ENCODE measurements around the gene NHSL2.
A peak's percentile ranks its signal among the peaks of the same experiment; 100 is the strongest.

Gene NHSL2

GRCh38 chrX:72020788-72021187 lies 110.1 kb downstream of the NHSL2 start:
- peak in 1 of 2 experiments; percentile 15 for DNase-seq

- peak; percentile 26 to 39 for DNase-seq
These were observed 111.3 kb downstream of the NHSL2 start for GRCh38 chrX:72021975-72022374.

- no peak for DNase-seq
These were observed 112.4 kb downstream of the NHSL2 start for GRCh38 chrX:72023071-72023470.

GRCh38 chrX:72025236-72025770 lies 114.7 kb downstream of the NHSL2 start:
- no peak for DNase-seq

GRCh38 chrX:72026341-72027023 lies 115.8 kb downstream of the NHSL2 start:
- peak in 1 of 2 experiments; percentile 20 for DNase-seq

GRCh38 chrX:72027024-72027913 lies 116.6 kb downstream of the NHSL2 start:
- DNase-seq = peak in 1 of 2 experiments; percentile 3

- DNase-seq = peak in 1 of 2 experiments; percentile 8
These were observed 117.3 kb downstream of the NHSL2 start for GRCh38 chrX:72027914-72028307.

GRCh38 chrX:72028701-72029470 lies 118.2 kb downstream of the NHSL2 start:
- DNase-seq = peak in 1 of 2 experiments; percentile 9

GRCh38 chrX:72029483-72030411 lies 119.1 kb downstream of the NHSL2 start:
- no peak for DNase-seq

GRCh38 chrX:72030431-72030830 lies 119.8 kb downstream of the NHSL2 start:
- DNase-seq = no peak

- no peak for DNase-seq
These were observed 120.5 kb downstream of the NHSL2 start for GRCh38 chrX:72031118-72031517.

GRCh38 chrX:72031634-72032033 lies 121.0 kb downstream of the NHSL2 start:
- DNase-seq = no peak

- no peak for DNase-seq
These were observed 127.0 kb downstream of the NHSL2 start for GRCh38 chrX:72037601-72038000.

GRCh38 chrX:72038016-72038415 lies 127.4 kb downstream of the NHSL2 start:
- DNase-seq = no peak

- no peak for DNase-seq
These were observed 128.2 kb downstream of the NHSL2 start for GRCh38 chrX:72038868-72039267.

GRCh38 chrX:72040506-72040905 lies 129.9 kb downstream of the NHSL2 start:
- DNase-seq = no peak

GRCh38 chrX:72041176-72041575 lies 130.5 kb downstream of the NHSL2 start:
- no peak for DNase-seq

- DNase-seq = no peak
These were observed 131.5 kb downstream of the NHSL2 start for GRCh38 chrX:72041871-72042851.

GRCh38 chrX:72042852-72043248 lies 132.2 kb downstream of the NHSL2 start:
- no peak for DNase-seq

- DNase-seq = no peak
These were observed 133.0 kb downstream of the NHSL2 start for GRCh38 chrX:72043636-72044035.

GRCh38 chrX:72045141-72045540 lies 134.5 kb downstream of the NHSL2 start:
- no peak for DNase-seq

Measured in activated T-cell treated with anti-CD3 and anti-CD28 coated beads, Interleukin-2, amount 50 U/mL, for 48 hours (primary cell).